22Rv1 (cell line): ENCODE measurements around the gene NUB1.

ENCODE experiments used
- H3K27ac ChIP-seq: fragments of 450-650 bp; 2 replicates; pipeline ENCODE4 v1.5.1; 2017
- ZFX ChIP-seq: fragments of 450-650 bp; IDR thresholded peaks from 2 replicates; pipeline ENCODE4 v1.6.1; 2017; ENCODE audit warnings: antibody characterized with exemption, borderline replicate concordance
- TF ChIP-seq, protein P1 (sequence below): fragments of 450-650 bp; IDR thresholded peaks from 2 replicates; pipeline ENCODE4 v1.5.1; 2017; ENCODE audit warnings: mild to moderate bottlenecking

Gene NUB1

DNA sequence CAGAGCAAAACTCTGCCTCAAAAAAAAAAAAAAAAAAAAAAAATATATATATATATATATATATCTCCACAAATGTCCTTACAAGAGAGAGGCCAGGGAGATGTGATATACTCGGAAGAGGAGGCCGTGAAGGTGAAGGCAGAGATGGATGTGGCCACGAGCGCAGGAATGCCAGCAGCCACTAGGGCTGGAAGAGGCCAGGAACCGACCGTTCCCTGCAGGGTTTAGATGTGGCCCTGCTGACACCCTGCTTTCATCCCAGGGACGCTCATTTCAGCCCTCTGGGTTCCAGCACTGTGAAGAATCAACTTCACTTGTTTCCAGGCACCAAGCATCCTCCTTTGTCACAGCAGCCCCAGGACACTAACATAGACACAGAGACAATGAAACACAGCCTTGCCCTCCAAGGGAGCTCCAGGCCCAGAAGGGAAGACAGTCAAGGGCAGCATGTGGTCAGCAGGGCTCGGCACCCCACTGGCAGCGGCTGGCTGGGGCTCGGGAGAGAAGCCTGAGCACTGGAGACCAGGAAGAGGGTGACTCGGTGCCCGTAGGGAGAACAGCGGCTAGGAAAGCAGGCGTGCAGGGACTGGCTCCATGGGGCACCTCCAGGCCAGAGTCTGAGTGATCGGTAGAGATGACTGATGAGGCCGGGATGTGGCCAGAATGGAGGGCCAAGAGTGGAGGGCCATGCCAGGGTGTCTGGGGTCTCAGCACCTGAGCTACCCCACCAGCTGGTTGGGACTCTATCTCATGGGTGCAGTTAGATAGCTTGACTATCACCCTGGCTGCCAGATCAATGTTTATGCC is 60.6 kb downstream of the NUB1 start:
- H3K27ac ChIP-seq, result no peak overlapping the region
- TF ChIP-seq, protein P1, sequence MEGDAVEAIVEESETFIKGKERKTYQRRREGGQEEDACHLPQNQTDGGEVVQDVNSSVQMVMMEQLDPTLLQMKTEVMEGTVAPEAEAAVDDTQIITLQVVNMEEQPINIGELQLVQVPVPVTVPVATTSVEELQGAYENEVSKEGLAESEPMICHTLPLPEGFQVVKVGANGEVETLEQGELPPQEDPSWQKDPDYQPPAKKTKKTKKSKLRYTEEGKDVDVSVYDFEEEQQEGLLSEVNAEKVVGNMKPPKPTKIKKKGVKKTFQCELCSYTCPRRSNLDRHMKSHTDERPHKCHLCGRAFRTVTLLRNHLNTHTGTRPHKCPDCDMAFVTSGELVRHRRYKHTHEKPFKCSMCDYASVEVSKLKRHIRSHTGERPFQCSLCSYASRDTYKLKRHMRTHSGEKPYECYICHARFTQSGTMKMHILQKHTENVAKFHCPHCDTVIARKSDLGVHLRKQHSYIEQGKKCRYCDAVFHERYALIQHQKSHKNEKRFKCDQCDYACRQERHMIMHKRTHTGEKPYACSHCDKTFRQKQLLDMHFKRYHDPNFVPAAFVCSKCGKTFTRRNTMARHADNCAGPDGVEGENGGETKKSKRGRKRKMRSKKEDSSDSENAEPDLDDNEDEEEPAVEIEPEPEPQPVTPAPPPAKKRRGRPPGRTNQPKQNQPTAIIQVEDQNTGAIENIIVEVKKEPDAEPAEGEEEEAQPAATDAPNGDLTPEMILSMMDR, result no peak
- no peak for TF ChIP-seq ZFX

DNA sequence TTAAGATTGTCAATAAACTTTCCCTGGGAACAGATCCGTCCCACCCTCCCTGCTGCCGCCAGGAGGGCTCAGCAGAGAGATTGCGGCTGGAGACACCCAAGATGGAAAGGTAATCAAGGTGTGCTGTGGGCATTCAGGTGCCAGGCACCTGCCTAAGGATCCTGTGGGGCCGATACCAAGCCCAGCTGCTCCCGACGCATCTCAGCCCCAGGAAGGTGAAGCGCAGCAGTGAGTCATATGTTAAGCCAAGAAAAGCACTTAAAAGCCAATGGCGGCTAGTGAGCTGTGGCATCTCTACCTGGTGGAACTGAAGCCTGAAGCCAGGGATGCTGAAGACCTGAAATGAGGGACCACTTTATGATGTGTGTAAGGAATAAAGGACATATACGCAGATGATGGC is 62.2 kb downstream of the NUB1 start:
- no peak overlapping the region for H3K27ac ChIP-seq
- TF ChIP-seq ZFX, result no peak
- TF ChIP-seq, protein P1, result no peak

DNA sequence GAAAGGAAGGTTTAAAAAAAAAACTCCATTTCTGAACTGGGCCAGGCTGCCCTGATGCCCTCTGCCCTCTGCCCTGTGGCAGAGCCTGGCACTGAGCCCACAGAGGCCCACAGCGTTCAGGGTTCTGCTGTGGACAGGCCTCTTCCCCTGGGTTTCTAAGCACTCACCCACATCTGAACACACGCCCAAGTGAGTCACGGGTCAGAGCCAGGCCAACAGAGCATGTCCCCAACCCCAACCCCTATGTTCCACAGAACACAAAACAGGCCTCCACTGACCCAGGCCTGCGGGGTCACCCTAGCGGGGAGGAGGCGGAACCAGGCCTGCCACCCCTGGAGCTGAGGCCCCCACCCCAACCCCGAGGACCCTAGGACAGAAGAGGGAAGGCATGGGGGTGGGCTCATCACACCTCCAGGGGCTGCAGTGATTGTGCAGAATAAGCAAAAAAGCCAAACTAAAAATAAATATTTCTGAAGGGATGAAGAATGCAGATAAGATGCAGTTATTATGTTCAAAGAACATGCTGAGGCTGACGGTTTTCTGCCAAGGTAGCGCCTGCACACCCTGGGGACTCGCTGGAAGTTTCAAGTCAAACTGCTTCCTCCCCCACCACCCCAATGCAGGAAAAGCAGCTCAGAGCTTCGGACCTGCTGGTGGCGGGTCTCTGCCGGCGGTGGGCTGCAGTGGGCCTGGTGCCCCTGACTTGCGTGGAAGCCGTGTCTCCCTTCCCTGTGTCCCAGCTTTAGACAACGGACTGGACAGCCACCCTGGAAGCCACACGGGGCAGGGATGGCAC is 62.8 kb downstream of the NUB1 start:
- TF ChIP-seq, protein P1, result no peak
- TF ChIP-seq ZFX, result no peak
- H3K27ac ChIP-seq, result no peak overlapping the region

GRCh38 chr7:151405056-151405455 is 63.4 kb downstream of the NUB1 start:
- TF ChIP-seq, protein P1, result no peak
- no peak for TF ChIP-seq ZFX
- H3K27ac ChIP-seq, result no peak overlapping the region

- no peak for TF ChIP-seq ZFX
- TF ChIP-seq, protein P1, result no peak
- no peak overlapping the region for H3K27ac ChIP-seq
Observed at GRCh38 chr7:151405588-151405987, 64.0 kb downstream of the NUB1 start.

DNA sequence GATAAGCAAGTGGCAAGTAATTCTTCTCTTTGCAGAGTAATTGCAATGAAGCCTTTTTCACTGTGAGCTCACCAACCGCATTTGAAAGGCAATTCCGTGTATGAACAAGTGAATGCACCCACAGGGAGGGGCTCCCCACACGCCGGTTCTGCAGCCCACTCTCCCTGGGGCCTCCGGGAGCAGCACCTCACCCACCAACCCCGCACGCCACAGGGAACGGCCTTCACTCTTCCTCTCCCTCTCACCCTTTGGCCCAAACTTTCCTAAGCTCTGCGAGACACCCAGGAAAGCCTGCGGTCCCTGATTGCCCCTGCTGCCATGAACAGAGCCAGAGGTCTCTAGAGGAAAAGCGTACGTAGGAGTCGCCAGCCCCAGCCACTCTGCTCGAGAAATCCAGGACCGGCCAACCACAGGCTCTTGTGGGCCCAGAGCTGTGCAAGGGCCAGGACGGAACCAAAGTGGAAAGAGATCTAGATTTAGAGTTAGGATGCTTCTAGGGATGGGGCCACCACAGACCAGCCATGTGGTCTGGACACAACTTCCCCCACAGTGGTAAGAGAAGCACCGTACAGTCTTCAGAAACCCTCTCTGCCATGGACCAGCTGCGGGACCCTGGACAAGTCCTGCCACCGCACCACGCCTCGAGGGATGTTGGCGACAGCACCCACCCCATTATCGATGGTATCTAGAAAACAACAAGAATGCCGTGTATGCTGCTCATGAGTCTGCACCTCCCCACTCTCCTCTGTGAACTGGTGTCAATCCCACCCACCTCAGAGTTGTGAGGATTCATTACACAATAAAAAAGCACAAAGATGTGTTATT is 64.7 kb downstream of the NUB1 start:
- no peak for TF ChIP-seq ZFX
- TF ChIP-seq, protein P1, result no peak
- no peak overlapping the region for H3K27ac ChIP-seq
